Stimulated activated effector memory CD8-positive, alpha-beta T cell treated with anti-CD3 and anti-CD28 coated beads, Interleukin-12 subunit alpha, Interleukin-12 subunit beta, amount 100 ng/mL, for 72 hours (primary cell): ENCODE measurements around the gene ZNF423.

Source experiments
- ATAC-seq: fragments of 150-1000 bp; cut with Tn5 transposase; 2 replicates; pipeline ENCODE4 v1.10.0; 2021
- DNase-seq, 2 donors: peaks; one replicate each; pipeline ENCODE4 v3.0.0; 2021 to 2022; ENCODE audit warnings: low spot score in 2 of 2
- H3K27ac Mint-ChIP-seq: one replicate; pipeline ENCODE4 v1.8.0; 2022; ENCODE audit warnings: mild to moderate bottlenecking, mixed read lengths
- H3K36me3 Mint-ChIP-seq: one replicate; pipeline ENCODE4 v1.8.0; 2022; ENCODE audit warnings: mild to moderate bottlenecking, mixed read lengths
- H3K4me1 Mint-ChIP-seq: one replicate; pipeline ENCODE4 v1.8.0; 2022; ENCODE audit warnings: mixed read lengths
- H3K4me3 Mint-ChIP-seq: one replicate; pipeline ENCODE4 v1.8.0; 2022; ENCODE audit warnings: mild to moderate bottlenecking, mixed read lengths
- H3K9me3 Mint-ChIP-seq: one replicate; pipeline ENCODE4 v1.8.0; 2022; ENCODE audit warnings: mixed read lengths

ZNF423 gene

DNA sequence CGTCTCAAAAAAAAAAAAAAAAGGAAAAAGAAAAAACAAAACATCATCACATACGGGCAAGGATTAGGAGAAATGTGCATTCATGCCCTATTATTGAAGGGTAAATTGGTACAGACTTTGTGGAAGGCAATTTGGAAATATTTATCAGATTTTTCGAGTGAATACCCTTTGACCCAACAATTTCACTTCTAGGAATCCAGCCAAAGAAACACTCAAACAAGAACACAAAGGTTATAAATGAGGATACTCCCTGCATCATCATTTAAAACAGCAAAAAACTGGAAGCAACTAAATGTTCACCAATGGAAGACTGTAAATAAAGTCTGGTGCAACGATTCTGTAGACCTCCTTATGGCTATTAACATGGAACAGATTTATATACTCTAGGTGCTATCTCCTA is 12.9 kb downstream of the ZNF423 start:
- Mint-ChIP-seq H3K27ac (no peak overlapping the region), H3K9me3 (no peaks in the 10 kb centered on the region), H3K4me1 (no peaks in the 10 kb centered on the region), H3K36me3 (no peaks in the 10 kb centered on the region), H3K4me3 (no peak overlapping the region)
- DNase-seq (no peak), ATAC-seq (no peak)

DNA sequence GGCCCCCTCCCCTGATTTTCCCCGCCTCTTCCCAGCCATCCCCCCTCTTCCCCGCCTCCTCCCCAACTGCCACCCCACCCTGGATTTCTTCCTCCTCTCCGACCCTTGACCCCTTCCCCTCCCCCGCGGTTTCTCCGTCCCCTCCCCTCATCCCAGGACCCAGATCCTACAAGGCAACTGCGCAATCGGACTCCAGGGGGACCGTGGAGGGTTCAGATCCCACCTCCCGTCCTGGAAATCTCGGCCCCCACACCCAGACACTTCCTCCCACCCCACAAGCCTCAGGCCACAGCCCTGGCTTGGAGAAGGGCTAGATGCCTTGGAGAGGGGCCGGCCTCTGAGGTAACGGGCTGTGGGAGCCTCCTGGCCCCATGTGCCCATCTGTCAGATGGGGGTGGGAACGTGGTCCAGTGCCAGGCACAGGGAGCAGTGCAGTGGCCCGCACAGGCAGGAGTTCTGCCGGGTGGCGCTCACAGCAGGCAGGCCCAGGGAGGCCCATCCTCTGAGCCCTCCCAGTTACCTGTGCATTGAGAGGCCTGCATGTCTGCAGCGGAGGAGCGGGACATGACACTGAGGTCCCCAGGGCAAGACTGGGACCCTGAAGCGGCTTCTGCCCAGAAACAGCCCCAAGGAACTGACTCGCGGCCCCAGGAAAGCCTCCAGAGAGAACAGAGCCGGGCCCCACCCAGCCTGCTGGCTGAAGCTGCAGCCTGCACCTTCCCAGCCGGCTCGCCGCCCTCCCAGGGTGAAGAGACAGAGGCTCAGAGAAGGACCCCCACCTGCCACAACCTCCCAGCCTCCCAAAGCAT is 16.7 kb downstream of the ZNF423 start:
- no peaks in the 10 kb centered on the region for H3K36me3 Mint-ChIP-seq
- no peak overlapping the region for H3K4me3 Mint-ChIP-seq
- H3K9me3 Mint-ChIP-seq: no peaks in the 10 kb centered on the region
- no peak overlapping the region for H3K27ac Mint-ChIP-seq
- DNase-seq (no peak), ATAC-seq (no peak)
- no peaks in the 10 kb centered on the region for H3K4me1 Mint-ChIP-seq

GRCh38 chr16:49838441-49839016 is 17.4 kb downstream of the ZNF423 start:
- DNase-seq (no peak), ATAC-seq (no peak)
- Mint-ChIP-seq H3K36me3 (no peaks in the 10 kb centered on the region), H3K4me1 (no peaks in the 10 kb centered on the region), H3K4me3 (no peak overlapping the region), H3K9me3 (no peaks in the 10 kb centered on the region), H3K27ac (no peak overlapping the region)

DNA sequence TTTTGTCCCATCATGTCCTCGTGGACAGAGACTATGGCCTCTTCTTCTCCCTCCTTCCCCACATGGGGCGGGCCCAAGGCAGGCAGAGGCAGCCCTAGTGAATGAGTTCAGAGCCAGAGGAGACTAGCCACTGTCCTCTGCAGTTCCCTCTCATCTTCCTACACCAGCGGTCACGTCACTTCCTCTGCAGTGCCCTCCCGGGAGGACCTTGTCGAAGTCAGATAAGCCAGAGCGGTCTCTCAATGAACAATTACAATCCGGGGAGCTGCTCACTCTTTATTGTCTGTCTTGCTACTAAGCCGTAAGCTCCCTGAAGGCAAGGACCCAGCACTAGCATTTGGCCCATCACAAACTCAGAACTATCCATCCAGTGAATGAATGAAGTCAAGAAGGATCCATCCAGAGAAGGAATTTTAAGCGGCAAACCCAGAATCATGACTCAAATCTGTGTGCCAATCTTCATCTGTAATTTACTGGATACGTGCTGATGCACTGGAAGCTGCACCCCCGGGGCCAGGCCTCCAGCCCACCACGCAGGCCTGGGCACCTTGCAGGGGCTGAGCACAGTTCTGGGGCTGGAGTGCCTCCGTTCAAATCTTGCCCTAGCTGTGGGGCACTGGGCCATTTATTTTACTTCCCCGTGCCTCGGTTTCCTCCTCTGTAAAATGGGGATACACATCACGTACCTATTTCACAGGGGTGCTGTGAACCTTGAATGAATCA is 18.1 kb downstream of the ZNF423 start:
- DNase-seq (no peak), ATAC-seq (no peak)
- no peak overlapping the region for H3K27ac Mint-ChIP-seq
- H3K4me3 Mint-ChIP-seq: no peak overlapping the region
- H3K36me3 Mint-ChIP-seq: no peaks in the 10 kb centered on the region
- H3K4me1 Mint-ChIP-seq: no peaks in the 10 kb centered on the region
- H3K9me3 Mint-ChIP-seq: no peaks in the 10 kb centered on the region

GRCh38 chr16:49836668-49837067 is 19.2 kb downstream of the ZNF423 start:
- Mint-ChIP-seq H3K27ac (no peak overlapping the region), H3K9me3 (no peaks in the 10 kb centered on the region), H3K36me3 (no peaks in the 10 kb centered on the region), H3K4me1 (no peaks in the 10 kb centered on the region), H3K4me3 (no peak overlapping the region)
- ATAC-seq: no peak
- no peak for DNase-seq

GRCh38 chr16:49836218-49836617 is 19.7 kb downstream of the ZNF423 start:
- peak; percentile 4 for ATAC-seq
- H3K4me3 Mint-ChIP-seq: no peak overlapping the region
- H3K9me3 Mint-ChIP-seq: no peaks in the 10 kb centered on the region
- DNase-seq: no peak
- H3K27ac Mint-ChIP-seq: no peak overlapping the region
- H3K4me1 Mint-ChIP-seq: no peaks in the 10 kb centered on the region
- H3K36me3 Mint-ChIP-seq: no peaks in the 10 kb centered on the region

DNA sequence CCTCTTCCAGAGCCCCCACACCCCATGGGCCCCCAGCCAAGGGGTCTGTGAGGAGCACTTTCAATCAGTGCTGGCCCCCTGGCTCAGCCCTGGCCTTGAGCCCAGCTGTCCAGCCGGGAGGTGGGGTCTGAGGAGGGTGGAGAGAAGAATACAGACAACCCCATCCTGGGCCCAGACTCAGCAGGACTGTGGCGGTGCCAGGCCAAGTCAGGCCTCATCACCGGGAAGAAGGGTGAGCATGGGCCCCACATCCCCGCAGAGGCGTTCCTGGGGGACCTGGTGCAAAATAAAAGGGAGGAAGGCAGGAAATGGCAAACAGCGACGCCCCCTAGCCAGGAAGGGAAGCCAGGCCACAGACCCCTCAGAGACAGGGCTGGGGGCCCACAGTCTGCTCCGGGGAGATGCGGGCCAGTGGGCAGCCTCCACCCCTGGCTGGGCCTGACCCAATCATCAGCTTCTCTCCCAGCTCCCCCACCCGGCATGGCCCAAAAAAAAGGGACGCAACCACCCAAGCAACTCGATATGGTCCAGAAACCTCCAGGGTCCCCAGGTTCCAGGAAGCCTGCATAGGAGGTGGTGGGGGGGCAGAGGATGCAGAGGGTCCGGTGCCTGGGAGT is 20.6 kb downstream of the ZNF423 start:
- H3K9me3 Mint-ChIP-seq: no peaks in the 10 kb centered on the region

GRCh38 chr16:49834531-49835151 is 21.3 kb downstream of the ZNF423 start:
- no peak for DNase-seq
- Mint-ChIP-seq H3K9me3 (no peaks in the 10 kb centered on the region), H3K4me1 (no peaks in the 10 kb centered on the region), H3K4me3 (no peak overlapping the region), H3K36me3 (no peaks in the 10 kb centered on the region), H3K27ac (no peak overlapping the region)
- ATAC-seq: no peak

More for the DNA sequence above, 20.6 kb downstream of the ZNF423 start:
- H3K4me1 Mint-ChIP-seq: no peaks in the 10 kb centered on the region
- ATAC-seq (no peak), DNase-seq (no peak)
- no peaks in the 10 kb centered on the region for H3K36me3 Mint-ChIP-seq
- no peak overlapping the region for H3K27ac Mint-ChIP-seq
- no peak overlapping the region for H3K4me3 Mint-ChIP-seq

GRCh38 chr16:49833796-49834530 is 21.9 kb downstream of the ZNF423 start:
- Mint-ChIP-seq H3K36me3 (no peaks in the 10 kb centered on the region), H3K9me3 (no peaks in the 10 kb centered on the region), H3K27ac (no peak overlapping the region), H3K4me1 (no peaks in the 10 kb centered on the region), H3K4me3 (no peak overlapping the region)
- DNase-seq: no peak
- no peak for ATAC-seq

GRCh38 chr16:49833085-49833484 is 22.8 kb downstream of the ZNF423 start:
- no peaks in the 10 kb centered on the region for H3K9me3 Mint-ChIP-seq
- H3K4me3 Mint-ChIP-seq: no peak overlapping the region
- no peak for ATAC-seq
- H3K4me1 Mint-ChIP-seq: no peaks in the 10 kb centered on the region
- H3K36me3 Mint-ChIP-seq: no peaks in the 10 kb centered on the region
- H3K27ac Mint-ChIP-seq: no peak overlapping the region
- DNase-seq: no peak

DNA sequence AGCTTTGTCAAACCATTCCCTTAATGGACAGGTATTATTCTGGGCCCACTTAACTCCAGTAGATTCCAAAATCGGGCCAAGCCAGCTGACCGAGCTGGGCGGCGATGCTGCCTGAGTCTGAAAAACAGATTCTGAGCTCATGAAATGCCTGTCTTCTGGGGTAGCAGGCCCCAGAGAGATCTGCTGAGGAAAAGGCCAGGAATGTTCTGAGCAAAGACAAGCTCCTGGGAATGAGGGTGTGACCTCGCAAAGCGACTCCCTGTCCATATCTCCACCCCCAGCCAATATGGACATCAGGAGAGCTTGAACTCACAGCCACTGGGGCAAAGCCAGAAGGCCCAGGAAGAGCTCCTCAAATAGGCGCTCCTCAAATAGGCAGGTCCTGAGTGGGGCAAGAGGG is 23.7 kb downstream of the ZNF423 start:
- no peak for ATAC-seq
- no peak overlapping the region for H3K27ac Mint-ChIP-seq

GRCh38 chr16:49830873-49831272 is 25.0 kb downstream of the ZNF423 start:
- Mint-ChIP-seq H3K4me3 (no peak overlapping the region), H3K9me3 (no peaks in the 10 kb centered on the region), H3K36me3 (no peaks in the 10 kb centered on the region), H3K27ac (no peak overlapping the region), H3K4me1 (no peaks in the 10 kb centered on the region)
- DNase-seq (no peak), ATAC-seq (no peak)

More for the DNA sequence above, 23.7 kb downstream of the ZNF423 start:
- H3K36me3 Mint-ChIP-seq: no peaks in the 10 kb centered on the region
- no peaks in the 10 kb centered on the region for H3K4me1 Mint-ChIP-seq
- H3K9me3 Mint-ChIP-seq: no peaks in the 10 kb centered on the region
- no peak for DNase-seq
- no peak overlapping the region for H3K4me3 Mint-ChIP-seq

GRCh38 chr16:49828533-49829267 is 27.2 kb downstream of the ZNF423 start:
- Mint-ChIP-seq H3K9me3 (no peaks in the 10 kb centered on the region), H3K36me3 (no peaks in the 10 kb centered on the region), H3K27ac (no peak overlapping the region), H3K4me1 (no peaks in the 10 kb centered on the region), H3K4me3 (no peak overlapping the region)
- DNase-seq (no peak), ATAC-seq (no peak)

DNA sequence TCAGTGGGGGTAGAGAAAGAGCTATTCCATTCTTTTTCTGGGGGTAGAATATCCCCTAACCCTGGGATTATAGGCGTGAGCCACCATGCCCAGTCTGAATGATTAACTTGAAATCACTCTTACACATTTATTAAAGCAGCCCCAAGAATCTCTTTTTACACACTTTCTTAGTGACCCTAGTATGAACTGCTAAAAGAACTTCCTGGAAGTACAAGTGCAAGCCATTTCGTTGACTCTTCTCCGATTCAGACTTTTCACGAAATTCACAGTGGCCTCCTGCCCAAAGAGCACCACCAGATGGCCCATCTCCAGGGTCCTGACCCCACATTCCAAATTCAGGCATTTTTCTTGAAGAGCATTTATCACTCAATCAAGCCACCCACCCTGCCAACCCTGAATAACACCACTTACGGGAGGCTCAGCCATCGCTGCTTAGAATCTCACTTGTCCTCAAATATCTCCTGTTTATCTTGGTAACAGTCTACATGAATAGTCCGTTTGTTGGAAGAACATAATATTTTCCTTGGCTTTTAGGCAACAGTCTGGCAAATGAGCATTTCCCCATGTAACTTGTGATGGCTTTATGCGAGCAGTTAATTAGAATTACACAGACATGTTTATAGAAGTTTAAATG is 28.0 kb downstream of the ZNF423 start:
- ATAC-seq (no peak), DNase-seq (no peak)
- Mint-ChIP-seq H3K9me3 (no peaks in the 10 kb centered on the region), H3K36me3 (no peaks in the 10 kb centered on the region), H3K4me1 (no peaks in the 10 kb centered on the region), H3K4me3 (no peak overlapping the region), H3K27ac (no peak overlapping the region)
